NOMO-1 treated with dmso at 0.1 percent for 144 hours (cell line): ENCODE measurements around the gene CCL28.
A peak's percentile ranks its signal among the peaks of the same experiment; 100 is the strongest.
"Not testable (repeated sequence)": the region's sequence is repeated elsewhere in the genome, so short reads cannot be mapped to it uniquely, and the experiment has no call there.

ENCODE experiments used
- DNase-seq: peaks from one replicate; lab custom pipeline; 2025; ENCODE audit not compliant: unreplicated experiment; lab: John Stamatoyannopoulos, UW

The CCL28 gene, protein sequence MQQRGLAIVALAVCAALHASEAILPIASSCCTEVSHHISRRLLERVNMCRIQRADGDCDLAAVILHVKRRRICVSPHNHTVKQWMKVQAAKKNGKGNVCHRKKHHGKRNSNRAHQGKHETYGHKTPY

GRCh38 chr5:43412156-43412555 lies at the start of gene CCL28:
CCL28 (minus strand) TSS chr5:43412391; CDS start chr5:43412316, 75 bp downstream.
- DNase-seq = no peak

DNA sequence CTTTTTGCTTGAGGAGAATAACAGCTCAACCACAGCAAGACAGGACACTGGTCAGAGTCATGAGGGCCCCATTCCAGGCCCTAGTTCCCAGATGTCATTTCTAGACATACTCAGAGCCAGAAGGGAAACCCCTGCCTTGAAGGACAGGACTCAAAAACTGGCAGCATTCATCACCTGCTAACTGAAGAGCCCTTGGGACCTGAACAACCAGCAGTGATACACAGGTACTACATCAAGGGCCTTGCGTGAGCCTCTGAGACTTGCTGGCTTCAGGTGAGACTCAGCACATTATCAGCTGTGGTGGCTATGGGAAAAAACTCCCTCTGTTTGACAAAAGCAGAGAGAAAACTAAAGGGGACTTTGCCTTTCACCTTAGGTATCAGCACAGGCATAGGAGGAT lies 48.9 kb upstream of the CCL28 start:
- DNase-seq = no peak

- no peak for DNase-seq
Measured at GRCh38 chr5:43456556-43456955, 44.4 kb upstream of the CCL28 start.

GRCh38 chr5:43441575-43441974 lies 29.4 kb upstream of the CCL28 start:
- DNase-seq = not testable (repeated sequence)

DNA sequence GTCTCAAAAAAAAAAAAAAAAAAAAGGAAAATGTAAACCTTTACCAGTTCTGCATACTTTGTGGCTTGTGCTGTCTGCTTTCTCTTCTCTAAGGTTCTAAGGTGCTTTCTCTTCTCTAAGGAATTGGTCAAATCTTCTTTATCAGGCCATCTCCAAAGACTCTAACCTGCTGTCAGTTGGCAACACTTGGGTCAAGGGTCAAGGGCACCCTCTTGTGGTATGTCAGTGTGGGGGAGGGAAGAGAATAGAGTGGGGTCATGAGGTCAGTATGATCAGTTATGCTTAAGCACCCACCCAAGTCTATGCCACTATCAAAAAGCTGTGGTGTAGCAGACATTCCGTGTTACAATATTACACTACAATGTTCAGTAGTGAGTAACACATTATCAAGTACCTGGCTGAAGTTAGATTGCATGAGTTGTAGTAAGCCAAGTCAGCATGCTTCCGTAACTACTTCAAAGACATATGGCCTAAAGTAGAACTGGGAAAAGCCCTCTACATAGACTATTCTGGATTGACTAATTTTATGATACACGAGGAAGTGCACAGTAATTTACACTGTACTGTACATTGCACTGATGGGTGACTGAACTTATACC lies 25.0 kb upstream of the CCL28 start:
- no peak for DNase-seq

- no peak for DNase-seq
Measured at GRCh38 chr5:43433382-43433781, 21.2 kb upstream of the CCL28 start.

- peak; percentile 19 for DNase-seq
Measured at GRCh38 chr5:43432486-43433375, 20.5 kb upstream of the CCL28 start.

DNA sequence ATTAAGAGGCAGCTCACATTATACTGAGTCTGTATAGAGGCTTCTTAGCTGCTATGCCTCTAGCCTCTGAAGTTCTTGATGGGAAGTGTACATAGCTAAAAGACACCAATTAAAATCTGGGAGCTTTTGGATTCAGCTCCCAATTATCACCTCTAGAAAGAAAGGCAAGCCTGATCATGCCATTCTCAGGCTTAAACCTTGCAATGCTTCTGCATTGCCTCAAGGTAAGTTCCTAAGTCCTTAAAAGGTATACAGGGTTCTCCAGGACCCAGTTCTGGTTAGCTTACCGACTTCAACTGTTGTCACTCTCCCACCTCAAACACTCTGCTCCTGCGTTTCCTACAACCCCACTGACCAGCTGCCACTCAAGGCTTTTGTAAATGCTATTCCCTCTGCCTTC lies 17.5 kb upstream of the CCL28 start:
- DNase-seq = no peak

GRCh38 chr5:43429016-43429415 lies 16.8 kb upstream of the CCL28 start:
- DNase-seq = no peak

- no peak for DNase-seq
Measured at GRCh38 chr5:43427306-43427705, 15.1 kb upstream of the CCL28 start.

DNA sequence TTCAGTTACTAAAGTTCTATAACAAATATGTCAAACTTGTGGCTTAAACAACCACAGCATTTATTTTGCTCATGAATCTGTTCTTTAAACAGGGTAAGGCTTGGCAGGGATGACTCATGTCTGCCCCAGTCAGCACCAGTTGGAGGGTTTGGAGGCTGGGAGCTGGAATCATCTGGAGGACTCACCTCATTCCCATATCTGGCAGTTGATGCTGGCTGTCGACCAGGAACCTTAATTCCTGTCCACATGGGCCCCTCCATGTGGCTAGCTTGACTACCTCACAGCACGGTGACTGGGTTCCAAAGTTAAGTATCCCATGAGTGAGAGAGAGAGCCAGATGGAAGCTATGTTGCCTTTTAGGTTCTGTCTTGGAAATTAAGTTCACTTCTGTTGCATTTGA lies 13.8 kb upstream of the CCL28 start:
- no peak for DNase-seq

- not testable (repeated sequence) for DNase-seq
Measured at GRCh38 chr5:43423086-43423485, 10.9 kb upstream of the CCL28 start.

DNA sequence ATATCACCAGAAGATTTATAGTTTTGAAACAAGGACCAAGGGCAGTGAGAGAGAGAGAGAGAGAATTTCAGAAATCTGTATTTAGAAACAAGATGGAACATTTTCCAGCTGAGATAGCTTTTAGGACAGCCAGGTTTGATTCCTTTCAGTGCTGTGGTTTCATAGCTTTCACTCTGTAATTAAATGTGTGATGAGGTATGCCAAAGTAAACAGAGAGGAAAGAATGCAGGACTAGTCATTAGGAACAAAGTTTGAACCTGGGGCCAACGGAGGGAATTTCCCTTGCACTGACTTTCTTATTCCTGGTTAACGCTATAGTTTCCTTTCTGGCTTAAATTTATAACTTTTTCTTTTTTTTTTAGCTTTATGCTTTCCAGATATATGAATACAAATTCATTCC lies 10.0 kb upstream of the CCL28 start:
- DNase-seq = no peak

- no peak for DNase-seq
Measured at GRCh38 chr5:43421450-43422133, 9.4 kb upstream of the CCL28 start.

DNA sequence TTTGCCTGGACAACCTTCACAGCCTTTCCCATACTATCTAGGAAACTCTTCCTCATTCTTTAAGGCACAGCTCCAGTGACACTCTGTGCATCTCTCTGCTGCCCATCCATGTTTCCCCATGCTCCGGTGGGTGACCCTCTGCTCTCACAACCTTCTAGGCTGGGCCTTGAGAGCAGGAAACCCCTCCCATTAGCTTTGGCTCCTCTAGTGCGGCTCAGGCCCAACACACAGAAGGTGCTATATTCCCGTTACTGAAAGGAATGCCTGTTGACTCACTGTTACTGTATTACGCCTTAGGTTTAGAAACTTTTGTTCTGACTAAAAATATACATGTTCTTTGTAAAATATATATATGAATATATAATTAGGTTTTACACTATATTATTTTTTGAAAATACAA lies 8.1 kb upstream of the CCL28 start:
- no peak for DNase-seq

DNA sequence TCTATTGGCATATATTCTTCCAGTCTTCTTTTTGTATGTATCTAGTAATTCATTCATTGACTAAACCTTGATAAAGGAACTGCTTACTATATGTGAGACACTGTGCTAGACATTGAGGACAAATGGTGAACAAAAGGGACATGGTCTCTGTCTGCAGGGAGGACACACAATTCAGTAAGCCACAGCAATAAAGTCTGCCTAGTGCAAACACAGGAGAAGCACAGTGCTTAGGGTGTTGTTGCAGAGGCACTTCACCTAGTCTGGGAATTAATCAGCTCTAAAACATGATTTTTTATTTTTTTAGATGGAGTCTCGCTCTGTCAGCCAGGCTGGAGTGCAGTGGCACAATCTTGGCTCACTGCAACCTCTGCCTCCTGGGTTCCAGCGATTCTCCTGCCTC lies 6.4 kb upstream of the CCL28 start:
- DNase-seq = no peak

GRCh38 chr5:43416803-43417394 lies 4.7 kb upstream of the CCL28 start:
- DNase-seq = no peak

GRCh38 chr5:43415935-43416802 lies 4.0 kb upstream of the CCL28 start:
- DNase-seq = no peak

- no peak for DNase-seq
Measured at GRCh38 chr5:43413966-43414365, 1.8 kb upstream of the CCL28 start.

- DNase-seq = no peak
Measured at GRCh38 chr5:43412644-43413043, 453 bp upstream of the CCL28 start.
